GM21786 (cell line): ENCODE results near the gene DFFB.

Experiments
- ATAC-seq: cut with Tn5 transposase; IDR thresholded peaks from one replicate; pipeline ENCODE4 v1.9.1; 2021; ENCODE audit not compliant: unreplicated experiment

Gene DFFB

GRCh38 chr1:3871451-3871805, 14.2 kb downstream of the DFFB start:
- ATAC-seq = no peak

DNA sequence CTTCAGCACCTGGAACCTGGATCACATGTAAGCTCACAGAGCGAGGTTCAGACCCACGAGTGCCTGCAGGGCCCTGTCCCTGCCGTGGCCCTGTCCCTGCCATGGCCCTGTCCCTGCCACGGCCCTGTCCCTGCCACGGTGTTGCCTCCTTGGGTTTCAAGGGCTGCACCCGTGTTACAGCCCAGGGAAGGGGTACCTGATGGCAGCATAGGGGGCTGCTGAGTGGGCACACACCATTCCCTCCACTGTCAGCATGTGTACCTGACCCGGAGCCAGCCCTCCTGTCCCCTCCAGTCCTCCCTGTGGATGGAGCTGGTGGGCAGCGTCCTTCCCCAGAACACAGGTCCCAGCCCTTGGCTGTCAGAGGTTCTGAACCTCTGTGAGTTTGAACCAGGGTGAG, 15.3 kb downstream of the DFFB start:
- no peak for ATAC-seq

DNA sequence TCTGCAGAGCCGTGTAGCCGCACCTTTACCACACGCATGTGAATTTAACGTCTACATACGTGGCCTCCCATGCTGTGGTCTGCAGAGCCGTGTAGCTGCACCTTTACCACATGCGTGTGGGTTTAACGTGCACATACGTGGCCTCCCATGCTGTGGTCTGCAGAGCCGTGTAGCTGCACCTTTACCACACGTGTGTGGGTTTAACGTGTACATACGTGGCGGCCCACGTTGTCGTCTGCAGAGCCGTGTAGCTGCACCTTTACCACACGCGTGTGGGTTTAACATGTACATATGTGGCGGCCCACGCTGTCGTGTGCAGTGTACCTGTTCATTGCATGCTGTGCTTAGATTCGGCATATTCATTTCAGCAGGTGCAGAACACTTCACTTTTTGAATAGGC, 17.5 kb downstream of the DFFB start:
- ATAC-seq = no peak

GRCh38 chr1:3876716-3877115, 19.4 kb downstream of the DFFB start:
- no peak for ATAC-seq

DNA sequence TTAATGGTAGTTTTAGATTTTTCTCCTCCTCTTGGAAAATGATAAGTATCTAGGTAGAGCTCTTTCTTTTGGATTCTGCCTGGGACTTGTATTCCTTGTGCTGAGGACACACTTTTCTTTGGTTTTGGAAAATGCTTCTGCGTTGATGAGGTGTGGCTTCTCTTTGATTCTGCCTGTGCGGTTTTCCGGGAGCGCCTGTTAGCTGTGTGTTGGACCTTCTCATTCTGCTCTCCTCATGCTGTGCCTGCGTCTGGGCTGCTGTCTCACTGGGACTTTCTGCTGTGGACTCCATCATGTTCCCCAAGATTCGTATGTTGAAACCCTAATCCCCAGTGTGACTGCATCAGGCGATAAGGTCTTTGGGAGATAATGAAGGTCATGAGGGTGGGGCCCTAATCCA, 21.8 kb downstream of the DFFB start:
- no peak for ATAC-seq

- ATAC-seq = no peak
Measured at GRCh38 chr1:3879787-3880428, 22.6 kb downstream of the DFFB start.

DNA sequence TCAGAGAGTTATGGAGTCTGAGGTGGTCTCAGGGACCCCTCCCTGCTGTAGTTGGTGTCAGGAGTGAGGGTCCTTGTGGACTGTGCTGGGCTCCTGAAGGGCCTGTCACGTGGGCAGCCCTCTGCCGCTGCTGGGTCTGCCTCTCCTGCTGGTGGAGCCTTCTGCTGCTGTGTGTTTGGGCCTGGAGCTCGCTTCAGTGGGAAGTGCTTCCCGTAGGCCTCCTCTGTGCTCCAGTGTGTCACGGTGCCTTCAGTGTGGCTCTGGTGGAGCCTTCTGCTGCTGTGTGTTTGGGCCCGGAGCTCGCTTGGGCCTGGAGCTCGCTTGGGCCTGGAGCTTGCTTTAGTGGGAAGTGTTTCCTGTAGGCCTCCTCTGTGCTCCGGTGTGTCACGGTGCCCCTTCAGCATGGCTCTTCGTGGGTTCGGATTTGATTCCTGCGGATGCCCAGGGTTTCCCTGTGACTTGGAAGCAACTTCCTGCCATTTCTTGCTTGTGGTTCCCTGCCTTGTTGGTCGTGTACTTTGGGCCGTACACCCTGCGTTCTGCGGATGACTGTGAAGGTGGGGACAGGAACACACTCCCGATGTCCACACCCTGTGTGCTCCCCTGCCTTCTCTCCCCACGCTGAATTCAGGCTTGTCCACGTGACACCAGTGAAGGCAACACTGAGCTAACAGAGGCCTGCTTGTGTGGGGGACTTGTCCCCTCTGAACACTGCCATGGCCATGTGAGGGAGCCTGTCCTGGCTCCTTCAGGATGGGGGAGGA, 23.3 kb downstream of the DFFB start:
- no peak for ATAC-seq

DNA sequence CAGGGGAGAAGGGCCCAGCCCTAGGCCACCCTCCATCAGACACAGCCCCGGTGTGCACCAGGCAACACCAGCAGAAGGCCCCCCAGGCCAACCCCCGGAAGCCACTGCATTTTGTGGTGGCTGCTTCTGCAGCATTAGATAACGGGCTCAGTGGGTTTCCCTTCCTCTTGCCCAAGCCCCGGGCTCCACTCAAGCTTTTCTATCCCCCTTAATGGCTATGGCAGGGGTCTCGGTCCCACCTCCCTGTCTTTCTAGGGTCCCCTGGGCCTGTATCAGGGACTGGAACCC, 23.9 kb downstream of the DFFB start:
- ATAC-seq = no peak

DNA sequence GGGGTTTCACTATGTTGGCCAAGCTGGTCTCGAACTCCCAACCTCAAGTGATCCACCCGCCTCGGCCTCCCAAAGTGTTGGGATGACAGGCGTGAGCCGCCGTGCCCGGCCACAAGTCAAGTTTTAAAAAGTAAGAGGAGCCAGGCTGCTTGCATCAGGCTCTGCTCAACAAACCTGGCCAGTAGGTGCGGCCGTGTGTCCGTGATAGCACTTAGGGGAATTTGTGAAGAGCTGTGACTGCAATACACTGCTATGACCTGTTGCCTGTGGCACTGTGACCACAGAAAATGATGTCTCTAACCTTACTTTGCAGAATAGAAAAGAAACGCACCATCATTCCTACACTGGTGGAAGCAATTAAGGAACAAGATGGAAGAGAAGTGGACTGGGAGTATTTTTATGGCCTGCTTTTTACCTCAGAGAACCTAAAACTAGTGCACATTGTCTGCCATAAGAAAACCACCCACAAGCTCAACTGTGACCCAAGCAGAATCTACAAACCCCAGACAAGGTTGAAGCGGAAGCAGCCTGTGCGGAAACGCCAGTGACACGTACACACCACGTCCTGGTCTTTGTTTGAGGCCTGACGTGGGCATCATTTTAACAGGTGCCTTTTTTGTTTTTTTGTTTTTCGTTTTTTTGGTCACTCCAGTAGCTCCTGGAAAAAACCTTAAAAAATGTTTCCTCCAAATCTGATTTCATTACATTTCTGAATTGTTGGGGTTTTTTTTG, 26.1 kb downstream of the DFFB start:
- ATAC-seq = no peak

DNA sequence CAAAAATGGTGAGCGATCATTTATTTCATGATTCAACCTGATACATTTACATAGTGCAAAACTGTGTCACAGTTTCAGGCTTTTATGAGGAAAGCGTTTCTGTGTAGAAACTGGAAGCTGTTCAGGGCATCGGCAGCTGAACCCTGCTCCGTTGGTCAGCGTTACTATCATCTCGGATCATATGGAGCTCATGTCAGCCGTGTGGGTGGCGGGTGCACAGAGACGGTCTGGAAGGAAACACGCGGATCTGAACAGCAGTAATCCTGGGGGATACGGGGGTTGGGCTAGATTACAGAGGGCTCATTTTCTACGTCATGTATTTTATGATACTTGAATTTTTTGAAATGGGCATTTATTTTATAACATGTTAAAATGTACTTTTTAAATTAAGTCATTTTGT, 27.7 kb downstream of the DFFB start:
- no peak for ATAC-seq

DNA sequence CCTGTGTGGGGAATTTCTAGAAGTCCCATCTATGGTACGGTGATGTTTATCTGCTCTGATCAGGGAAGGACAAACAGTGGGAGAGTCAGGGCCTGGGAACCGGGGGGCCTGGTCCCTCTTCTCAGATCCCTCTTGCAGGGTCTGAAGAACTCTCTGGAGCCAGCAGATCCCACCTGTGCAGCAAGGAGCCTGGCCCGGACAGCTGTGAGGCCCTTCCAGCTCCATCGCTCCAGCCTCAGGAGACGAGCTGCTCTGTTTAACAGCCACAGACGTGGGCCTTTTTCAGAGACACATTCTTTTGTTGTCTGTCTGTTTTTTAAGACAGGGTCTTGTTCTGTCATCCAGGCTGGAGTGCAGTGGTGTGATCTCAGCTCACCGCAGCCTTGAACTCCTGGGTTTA, 28.3 kb downstream of the DFFB start:
- no peak for ATAC-seq

DNA sequence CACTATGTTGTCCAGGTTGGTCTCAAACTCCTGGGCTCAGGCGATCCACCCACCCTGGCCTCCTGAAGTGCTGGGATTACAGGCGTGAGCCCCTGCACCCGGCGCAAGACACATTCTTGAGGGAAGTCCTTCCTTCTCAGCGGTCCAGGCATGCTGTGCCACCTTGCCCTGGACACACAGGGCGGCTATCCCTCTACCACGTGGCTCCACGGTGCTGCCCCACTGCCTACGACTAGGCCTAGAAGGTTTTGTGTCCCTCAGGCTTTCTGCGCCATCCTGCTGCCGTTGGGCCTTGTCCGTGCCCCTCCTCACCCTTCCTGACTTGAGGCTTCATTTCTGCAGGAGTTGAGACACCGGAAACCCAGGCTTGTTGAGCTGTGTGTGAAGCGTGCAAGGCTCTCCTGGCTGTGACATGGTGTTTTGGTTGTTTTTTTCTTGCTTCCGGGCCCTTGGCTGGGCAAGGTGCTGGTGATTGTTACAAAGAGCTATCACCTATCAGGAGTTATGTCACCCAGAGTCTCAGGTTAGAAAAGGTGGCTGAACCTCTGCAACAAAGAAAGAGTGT, 28.9 kb downstream of the DFFB start:
- no peak for ATAC-seq

DNA sequence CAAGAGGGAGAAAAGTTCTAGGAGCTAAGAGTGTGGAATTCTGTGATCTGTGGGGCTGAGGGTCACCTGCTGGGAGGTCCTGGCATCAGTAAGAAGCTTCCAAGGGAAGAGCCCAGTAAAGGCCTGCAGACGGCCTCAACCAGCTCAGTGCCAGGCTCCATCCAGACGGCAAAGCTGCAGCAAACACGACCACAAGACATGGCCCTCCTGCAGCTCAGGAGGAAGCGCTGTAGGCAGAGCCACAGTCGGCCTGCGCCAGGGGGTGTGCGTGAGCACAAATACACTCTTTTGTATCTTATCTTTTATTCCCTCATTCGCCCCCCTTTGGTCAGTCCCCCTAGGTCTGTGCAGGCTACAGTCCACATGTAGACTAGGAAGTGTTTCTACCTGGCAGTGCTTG, 29.4 kb downstream of the DFFB start:
- ATAC-seq = no peak

DNA sequence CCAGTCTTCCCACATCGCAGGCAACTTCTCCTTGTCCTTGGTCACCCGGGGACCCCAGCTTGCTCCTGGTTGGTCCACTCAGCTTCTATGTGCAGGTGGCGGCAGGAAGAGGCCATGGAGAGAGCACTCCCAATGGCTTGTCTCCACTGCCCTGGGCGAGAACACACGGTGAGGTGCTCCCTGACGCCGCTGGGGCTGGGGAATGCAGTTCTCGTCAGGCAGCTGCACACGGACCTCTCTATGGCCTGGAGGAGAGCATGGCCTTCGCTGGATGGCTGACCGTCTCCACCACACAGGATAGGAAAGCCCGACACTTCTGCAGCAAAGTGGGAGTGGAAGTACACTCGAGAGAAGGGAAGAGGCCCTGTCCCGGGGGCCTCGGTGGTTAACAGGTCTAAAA, 31.0 kb downstream of the DFFB start:
- ATAC-seq = no peak

GRCh38 chr1:3889936-3890335, 32.7 kb downstream of the DFFB start:
- no peak for ATAC-seq

- ATAC-seq = no peak
Measured at GRCh38 chr1:3890389-3891328, 33.4 kb downstream of the DFFB start.

DNA sequence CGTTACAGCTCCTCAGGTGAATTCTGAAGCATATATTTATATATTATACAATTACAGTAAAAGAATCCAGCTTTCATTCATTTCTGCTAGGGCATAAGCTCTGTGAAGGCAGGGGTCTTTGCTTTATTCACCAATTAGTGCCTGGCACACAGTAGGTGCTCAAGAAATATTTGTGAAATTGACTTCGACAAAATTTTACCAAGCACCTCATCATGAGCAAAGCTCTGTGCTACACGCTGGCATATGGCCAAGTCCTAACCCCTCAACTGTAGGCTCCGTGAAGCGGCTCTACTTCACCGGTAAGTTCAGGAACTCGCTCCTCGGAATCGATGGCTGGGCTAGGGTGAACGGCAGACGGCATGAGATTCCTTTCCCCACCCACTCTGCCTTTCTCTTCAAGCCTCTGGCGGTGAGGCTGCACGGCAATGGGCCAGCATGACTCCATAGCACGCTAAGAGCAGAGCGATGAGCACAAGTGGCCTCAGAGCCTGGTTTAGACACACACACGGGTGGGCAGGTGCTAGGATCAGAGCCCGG, 34.1 kb downstream of the DFFB start:
- ATAC-seq = no peak

GRCh38 chr1:3892748-3893147, 35.5 kb downstream of the DFFB start:
- no peak for ATAC-seq

DNA sequence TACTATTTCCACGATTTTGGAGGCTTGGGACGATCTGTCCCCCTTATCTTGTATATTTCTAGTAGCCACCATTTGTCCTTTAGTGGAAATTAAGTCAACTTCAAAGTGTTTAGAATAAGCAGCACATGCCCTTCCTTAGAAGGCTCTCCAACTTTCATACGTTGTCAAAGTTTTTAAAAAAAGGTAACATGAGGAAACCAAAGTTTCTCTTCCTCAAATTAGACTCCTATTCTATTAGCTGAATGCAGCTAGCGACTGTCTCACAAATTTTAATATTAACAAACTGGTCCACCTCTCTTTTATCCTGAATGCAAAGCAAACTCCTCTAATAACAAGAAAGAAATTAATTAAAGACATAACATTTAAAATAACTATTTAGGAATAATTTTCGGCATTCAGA, 35.9 kb downstream of the DFFB start:
- ATAC-seq = no peak

DNA sequence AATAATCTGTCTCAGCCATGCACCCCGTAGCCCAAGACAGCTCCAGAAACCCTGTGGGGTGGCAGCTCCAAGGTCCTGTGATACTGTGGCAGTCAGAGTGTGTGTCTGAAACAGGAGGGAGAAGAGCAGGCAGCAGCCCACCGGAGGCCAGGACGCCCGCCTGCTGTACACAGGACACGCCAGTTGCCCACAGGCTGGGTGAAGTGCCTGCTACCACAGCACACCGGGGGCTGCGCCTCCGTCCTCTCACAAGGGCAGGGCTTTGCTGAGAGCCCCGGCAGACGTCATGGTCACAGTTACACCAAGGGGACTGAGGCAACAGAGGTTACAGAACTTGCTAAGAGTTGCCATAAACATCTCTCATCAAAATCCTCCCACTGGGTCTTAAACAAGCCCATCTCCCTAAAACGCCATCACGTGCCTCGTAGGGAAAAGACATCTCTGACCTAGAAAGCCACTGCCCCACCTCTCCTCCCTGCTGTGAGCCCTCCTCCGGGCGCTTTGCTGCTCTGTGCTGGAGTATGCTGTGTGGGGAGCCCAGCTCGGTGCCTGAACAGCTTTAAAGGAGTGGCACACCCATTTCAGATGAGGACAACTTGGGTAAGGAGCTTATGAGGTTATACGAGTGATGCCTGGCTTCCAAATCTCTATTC, 37.5 kb downstream of the DFFB start:
- ATAC-seq = no peak
